ENCODE results near the gene XPA.

XPA gene

GRCh38 chr9:97740848-97741821, 44.0 kb upstream of the XPA start:
- no peak for TF ChIP-seq SIN3A (IDR thresholded peaks at IDR 0.05; ENCODE audit: borderline replicate concordance, insufficient read depth, low read length)

- TF ChIP-seq POLR2AphosphoS5 (IDR thresholded peaks at IDR 0.05; ENCODE audit: low read depth, low read length) (no peak), REST (IDR thresholded peaks at IDR 0.05; ENCODE audit: insufficient read depth in 1 of 2, low read depth in 2 of 2, low read length in 2 of 2) (no peak), TAF1 (IDR thresholded peaks at IDR 0.05; ENCODE audit: borderline replicate concordance, insufficient read depth, low read length) (no peak), FOXP2 (optimal IDR thresholded peaks at IDR 0.05; ENCODE audit: borderline replicate concordance, extremely low read depth, extremely low read length, insufficient read depth) (no peak), SIN3A (IDR thresholded peaks at IDR 0.05; ENCODE audit: borderline replicate concordance, insufficient read depth, low read length) (no peak)
Observed at GRCh38 chr9:97737429-97737828, 40.3 kb upstream of the XPA start.

DNA sequence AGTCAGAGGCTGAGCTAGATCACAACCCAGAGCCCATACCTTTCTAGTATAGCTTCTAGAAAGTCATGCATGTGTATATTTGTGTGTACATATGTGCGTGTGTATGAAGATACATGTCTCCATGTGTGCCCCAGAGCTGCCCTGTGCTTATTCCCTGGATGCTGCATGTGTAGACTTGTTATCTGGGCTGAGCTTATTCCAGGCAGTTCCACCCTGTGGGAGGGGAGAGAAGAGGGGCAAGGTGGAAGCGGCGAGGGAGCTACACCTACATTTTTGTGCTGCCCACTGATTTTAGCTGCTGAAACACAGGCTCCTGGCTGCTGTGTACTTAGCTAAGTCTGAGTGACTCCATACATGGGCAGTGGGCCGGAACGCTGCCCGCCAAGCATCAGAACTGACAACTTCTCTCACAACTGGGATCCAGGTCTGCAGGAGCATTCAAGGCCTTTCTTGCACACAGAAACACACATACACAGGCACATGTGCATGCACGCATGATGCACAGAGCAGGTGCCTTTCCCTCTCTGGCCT, 38.0 kb upstream of the XPA start:
- TF ChIP-seq REST (IDR thresholded peaks at IDR 0.05; ENCODE audit: insufficient read depth in 1 of 2, low read depth in 2 of 2, low read length in 2 of 2) (no peak), POLR2AphosphoS5 (IDR thresholded peaks at IDR 0.05; ENCODE audit: low read depth, low read length) (no peak), TAF1 (IDR thresholded peaks at IDR 0.05; ENCODE audit: borderline replicate concordance, insufficient read depth, low read length) (no peak)

DNA sequence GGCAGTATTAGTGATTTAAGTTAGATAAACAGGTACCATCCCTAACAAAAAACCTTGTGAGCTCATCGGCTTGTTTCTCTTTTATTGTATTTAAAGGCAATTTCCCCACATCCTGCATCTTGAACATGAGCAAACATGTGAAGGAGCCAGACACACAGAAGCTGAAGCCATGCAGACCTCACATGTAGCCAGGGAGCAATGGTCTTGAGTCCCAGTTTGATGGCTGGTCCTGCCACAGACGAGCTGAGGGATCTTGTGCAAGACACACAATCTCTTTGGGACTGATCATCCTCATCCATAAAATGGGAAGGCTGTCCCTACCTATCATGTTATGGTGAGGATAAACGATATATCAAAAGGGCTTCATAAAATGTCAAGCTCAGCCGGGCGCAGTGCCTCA, 29.6 kb upstream of the XPA start:
- TF ChIP-seq REST (IDR thresholded peaks at IDR 0.05; ENCODE audit: insufficient read depth in 1 of 2, low read depth in 2 of 2, low read length in 2 of 2) (no peak), TAF1 (IDR thresholded peaks at IDR 0.05; ENCODE audit: borderline replicate concordance, insufficient read depth, low read length) (no peak), POLR2AphosphoS5 (IDR thresholded peaks at IDR 0.05; ENCODE audit: low read depth, low read length) (no peak)

GRCh38 chr9:97723819-97724218, 26.7 kb upstream of the XPA start:
- TF ChIP-seq POLR2AphosphoS5 (IDR thresholded peaks at IDR 0.05; ENCODE audit: low read depth, low read length) (no peak), SIN3A (IDR thresholded peaks at IDR 0.05; ENCODE audit: borderline replicate concordance, insufficient read depth, low read length) (no peak), REST (IDR thresholded peaks at IDR 0.05; ENCODE audit: insufficient read depth in 1 of 2, low read depth in 2 of 2, low read length in 2 of 2) (no peak), TAF1 (IDR thresholded peaks at IDR 0.05; ENCODE audit: borderline replicate concordance, insufficient read depth, low read length) (no peak)
